Suprapubic skin (tissue), 4 donors: ENCODE data around the gene COL18A1. TPM values are rescaled to one million over a fixed set of nuclear protein-coding genes. Genes with fewer than 3 reads are reported as not detected.
A peak's percentile ranks its signal among the peaks of the same experiment; 100 is the strongest.

Experiments
- DNase-seq, 2 donors: peaks; one replicate each; pipeline ENCODE4 v3.0.0-alpha.2; 2019; ENCODE audit warnings: low spot score in 2 of 2
- H3K27ac ChIP-seq: fragments of 200-600 bp; sonication (generic); one replicate; pipeline ENCODE4 v1.5.1; 2019
- H3K27me3 ChIP-seq: fragments of 200-600 bp; sonication (generic); one replicate; pipeline ENCODE4 v1.5.1; 2019
- H3K36me3 ChIP-seq: fragments of 200-600 bp; sonication (generic); one replicate; pipeline ENCODE4 v1.5.1; 2019
- H3K4me1 ChIP-seq: fragments of 200-600 bp; sonication (generic); one replicate; pipeline ENCODE4 v1.5.1; 2019
- H3K4me3 ChIP-seq: fragments of 200-600 bp; sonication (generic); one replicate; pipeline ENCODE4 v1.5.1; 2019; ENCODE audit warnings: mild to moderate bottlenecking
- H3K9me3 ChIP-seq: fragments of 200-600 bp; sonication (generic); one replicate; pipeline ENCODE4 v1.5.1; 2019
- CTCF ChIP-seq, 2 donors: fragments of 200-600 bp in 1 of 2; fragments of 450-650 bp in 1 of 2; sonication (generic) in 1 of 2; IDR thresholded peaks; one replicate each; pipeline ENCODE4 v1.5.1; 2016 to 2019; ENCODE audit warnings: antibody characterized with exemption in 2 of 2, mild to moderate bottlenecking in 1 of 2, moderate library complexity in 1 of 2
- EP300 ChIP-seq: sonication (generic); formaldehyde crosslinking; IDR thresholded peaks from one replicate; pipeline ENCODE4 v1.6.1; 2017; ENCODE audit warnings: antibody characterized with exemption
- POLR2A ChIP-seq, 2 donors: fragments of 450-650 bp; IDR thresholded peaks; one replicate each; pipeline ENCODE4 v1.6.1; 2017; ENCODE audit warnings: antibody characterized with exemption in 2 of 2, mild to moderate bottlenecking in 2 of 2, moderate library complexity in 2 of 2
- POLR2AphosphoS5 ChIP-seq, 3 donors: sonication (generic); formaldehyde crosslinking; IDR thresholded peaks; one replicate each; pipeline ENCODE4 v1.6.1; 2017; ENCODE audit warnings: antibody characterized with exemption in 3 of 3
- WGBS: methylation state at CpG from one replicate; pipeline ENCODE4 v1.1.5; 2018; 5-methylcytosine and 5-hydroxymethylcytosine counted together
- total RNA-seq, 4 donors: library from RNA; depleted of rRNA; stranded (reverse); fragments of >200 nt; gene quantifications; one replicate each; pipeline ENCODE4 v1.1.0, GENCODE V29; 2016

The COL18A1 gene
- total RNA-seq, 4 donors from 2014 or later = 71.9 to 157 (median 101) TPM

GRCh38 chr21:45438391-45439145 lies 33.6 kb downstream of the COL18A1 start:
- peak overlapping the region; percentile 68 for H3K27ac ChIP-seq
- H3K9me3 ChIP-seq = no peaks in the 10 kb centered on the region
- no peak for DNase-seq
- TF ChIP-seq POLR2AphosphoS5 (IDR thresholded peaks at IDR 0.05) = no peak
- TF ChIP-seq EP300 = no peak
- TF ChIP-seq CTCF (IDR thresholded peaks at IDR 0.05) = no peak
- no peak for TF ChIP-seq POLR2A (IDR thresholded peaks at IDR 0.05)
- H3K4me3 ChIP-seq = peak overlapping the region; percentile 43
- no peaks in the 10 kb centered on the region for H3K36me3 ChIP-seq
- peaks cover 40% of the 10 kb centered on the region for H3K4me1 ChIP-seq
- WGBS = 55% methylated on average over 18 of the region's 26 CpGs
- H3K27me3 ChIP-seq = no peaks in the 10 kb centered on the region

DNA sequence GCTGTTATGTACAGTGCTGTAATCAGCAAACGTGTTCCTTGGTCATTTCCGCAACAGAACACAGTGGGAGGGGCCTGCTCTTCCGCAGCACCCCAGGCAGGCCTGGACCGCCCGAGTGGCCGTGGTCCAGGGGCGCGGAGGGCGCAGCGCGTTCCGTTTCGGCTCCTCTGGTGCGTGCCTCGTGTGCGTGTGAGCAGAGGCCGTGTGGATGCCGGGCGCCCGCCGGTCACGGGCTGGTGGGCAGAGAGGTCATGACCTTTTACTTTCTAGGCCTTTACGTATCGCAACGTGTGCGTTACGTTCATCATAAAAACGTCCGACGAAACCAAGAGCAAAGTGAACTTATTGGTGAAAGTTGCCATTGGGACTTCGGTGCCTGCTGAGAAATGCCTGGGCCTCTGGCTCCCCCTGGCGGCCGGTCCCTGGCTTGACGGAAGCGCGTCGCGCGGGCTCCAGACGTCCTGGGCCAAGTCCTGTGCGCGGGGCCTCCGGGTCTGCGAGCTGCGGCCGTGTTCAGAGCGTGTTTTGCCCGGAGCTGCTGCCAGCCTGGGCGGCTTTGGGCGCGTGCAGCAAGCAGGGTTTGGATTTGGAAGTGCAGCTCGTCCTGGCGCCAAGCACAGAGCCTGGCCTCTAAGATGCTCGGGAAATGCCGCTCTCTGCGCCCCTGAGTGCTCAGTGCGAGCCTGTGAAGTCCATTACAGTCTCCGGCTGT lies 34.4 kb downstream of the COL18A1 start:
- 7% methylated on average over 55 of the region's 58 CpGs for WGBS
- DNase-seq = peak; percentile 88 to 93
- peak overlapping the region; percentile 68 for H3K27ac ChIP-seq

DNA sequence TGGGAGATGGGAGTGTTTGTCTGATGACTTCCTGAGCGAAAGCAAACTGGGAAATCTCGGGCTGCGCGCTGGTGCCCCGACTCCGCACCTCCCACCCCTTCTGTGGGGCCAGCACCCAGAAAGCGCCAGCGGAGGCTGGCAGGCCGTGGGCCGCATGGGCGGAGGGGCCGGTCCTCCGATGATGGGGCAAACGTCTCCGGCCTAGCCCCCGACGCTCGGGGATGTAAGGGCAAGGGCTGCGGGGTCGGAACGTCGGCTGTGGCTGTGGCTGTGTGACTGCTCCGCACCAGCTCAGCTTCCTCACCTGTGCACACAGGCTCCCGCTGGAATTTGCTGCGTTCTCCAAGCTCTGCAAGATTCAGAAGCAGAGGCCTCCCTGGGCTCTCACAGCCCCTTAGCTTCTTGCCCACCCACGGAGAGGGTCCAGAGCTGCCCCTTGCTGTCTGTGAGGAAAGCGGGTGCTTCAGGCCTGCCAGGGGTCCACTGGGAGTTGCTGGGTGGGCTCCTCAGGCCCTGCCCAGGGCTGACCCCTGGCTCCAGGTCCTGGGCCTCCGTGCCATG lies 35.0 kb downstream of the COL18A1 start:
- peaks cover 33% of the 10 kb centered on the region for H3K4me1 ChIP-seq
- no peak overlapping the region for H3K27ac ChIP-seq
- TF ChIP-seq POLR2A (IDR thresholded peaks at IDR 0.05) (no peak), POLR2AphosphoS5 (IDR thresholded peaks at IDR 0.05) (no peak), CTCF (IDR thresholded peaks at IDR 0.05) (no peak)
- WGBS = 93% methylated on average over 25 of the region's 28 CpGs
- H3K36me3 ChIP-seq = no peaks in the 10 kb centered on the region
- no peak for DNase-seq
- no peaks in the 10 kb centered on the region for H3K27me3 ChIP-seq
- H3K9me3 ChIP-seq = no peaks in the 10 kb centered on the region
- H3K4me3 ChIP-seq = no peak overlapping the region

More for the DNA sequence above, 34.4 kb downstream of the COL18A1 start:
- Histone ChIP-seq H3K27me3 (no peaks in the 10 kb centered on the region), H3K36me3 (no peaks in the 10 kb centered on the region), H3K4me1 (peaks cover 33% of the 10 kb centered on the region), H3K4me3 (peak overlapping the region; percentile 43), H3K9me3 (no peaks in the 10 kb centered on the region)
- TF ChIP-seq POLR2A (IDR thresholded peaks at IDR 0.05) (no peak), CTCF (IDR thresholded peaks at IDR 0.05) (peak; percentile 94 to 95), POLR2AphosphoS5 (IDR thresholded peaks at IDR 0.05) (peak in 2 of 3 donors; percentile 60 to 77)

GRCh38 chr21:45440736-45441350 lies 35.9 kb downstream of the COL18A1 start:
- DNase-seq = no peak
- H3K27me3 ChIP-seq = no peaks in the 10 kb centered on the region
- no peak overlapping the region for H3K27ac ChIP-seq
- no peaks in the 10 kb centered on the region for H3K36me3 ChIP-seq
- 80% methylated on average over 18 of the region's 22 CpGs for WGBS
- TF ChIP-seq POLR2A (IDR thresholded peaks at IDR 0.05) = no peak
- TF ChIP-seq CTCF (IDR thresholded peaks at IDR 0.05) = no peak
- TF ChIP-seq POLR2AphosphoS5 (IDR thresholded peaks at IDR 0.05) = no peak
- TF ChIP-seq EP300 = no peak
- no peak overlapping the region for H3K4me3 ChIP-seq
- peaks cover 30% of the 10 kb centered on the region for H3K4me1 ChIP-seq
- H3K9me3 ChIP-seq = no peaks in the 10 kb centered on the region
